SH-SY5Y (cell line): ENCODE data around the gene POLR2L.

Experiments used
- GATA2 ChIP-seq: IDR thresholded peaks from 2 replicates; pipeline ENCODE4 v1.6.1; 2011; ENCODE audit warnings: mild to moderate bottlenecking, low read depth, low read length
- GATA3 ChIP-seq: IDR thresholded peaks from 2 replicates; pipeline ENCODE4 v1.6.1; 2011; ENCODE audit warnings: low read depth, mild to moderate bottlenecking, low read length, moderate library complexity

GRCh38 chr11:872799-873198 lies 30.5 kb upstream of the POLR2L start:
- TF ChIP-seq GATA2 (no peak), GATA3 (no peak)
